Esophagus (tissue), 2 donors: ENCODE data around the gene FSTL5. TPM values are rescaled to one million over a fixed set of nuclear protein-coding genes. Genes with fewer than 3 reads are reported as not detected.

ENCODE experiments used
- H3K27ac ChIP-seq, 2 donors: one replicate each; pipeline ENCODE4 v1.5.1; 2013; ENCODE audit warnings: low read depth in 2 of 2, mild to moderate bottlenecking in 2 of 2, inconsistent platforms in 1 of 2, low read length in 1 of 2, moderate library complexity in 1 of 2
- H3K27me3 ChIP-seq, 2 donors: one replicate each; pipeline ENCODE4 v1.6.1; 2013; ENCODE audit warnings: low read length in 2 of 2, control low read depth in 1 of 2, mild to moderate bottlenecking in 1 of 2; ENCODE audit not compliant: insufficient read depth in 2 of 2, control insufficient read depth in 1 of 2
- H3K36me3 ChIP-seq, 2 donors: one replicate each; pipeline ENCODE4 v1.6.1; 2013; ENCODE audit warnings: low read length in 1 of 2; ENCODE audit not compliant: control insufficient read depth in 2 of 2, insufficient read depth in 2 of 2
- H3K4me1 ChIP-seq, 2 donors: one replicate each; pipeline ENCODE4 v1.6.1; 2013; ENCODE audit warnings: low read length in 1 of 2; ENCODE audit not compliant: control insufficient read depth in 2 of 2, insufficient read depth in 2 of 2
- H3K4me3 ChIP-seq, 2 donors: one replicate each; pipeline ENCODE4 v1.5.1; 2013; ENCODE audit warnings: low read length in 2 of 2, mild to moderate bottlenecking in 2 of 2, low read depth in 1 of 2, moderate library complexity in 1 of 2
- H3K9me3 ChIP-seq, 2 donors: one replicate each; pipeline ENCODE4 v1.6.1; 2013; ENCODE audit warnings: mild to moderate bottlenecking in 2 of 2, low read depth in 1 of 2, low read length in 1 of 2, moderate library complexity in 1 of 2; ENCODE audit not compliant: control insufficient read depth in 2 of 2, insufficient read depth in 1 of 2
- WGBS, 2 donors: extraction: QIAGEN DNeasy Blood & Tissue Kit; methylation state at CpG; one replicate each; pipeline ENCODE4 v1.1.7; 2013; 5-methylcytosine and 5-hydroxymethylcytosine counted together
- polyA plus RNA-seq, 2 donors: library from polyadenylated mRNA; stranded (reverse); fragments of 200-250 nt; gene quantifications; one replicate each; pipeline ENCODE4 v1.2.3, GENCODE V29; 2013
- donor health status: healthy with polysubstance abuse.
- donor health status: Bipolar disorder and iron deficiency.

Gene FSTL5
- polyA plus RNA-seq, 2 donors, result not detected

- H3K4me3 ChIP-seq, result no peak overlapping the region
- no peaks in the 10 kb centered on the region for H3K36me3 ChIP-seq
- H3K9me3 ChIP-seq, result no peaks in the 10 kb centered on the region
- H3K4me1 ChIP-seq, result no peaks in the 10 kb centered on the region
- no peaks in the 10 kb centered on the region for H3K27me3 ChIP-seq
- H3K27ac ChIP-seq, result no peak overlapping the region
These were observed 174.9 kb downstream of the FSTL5 start for GRCh38 chr4:161988946-161989345.

GRCh38 chr4:161987611-161988010, 176.2 kb downstream of the FSTL5 start:
- Histone ChIP-seq H3K27me3 (no peaks in the 10 kb centered on the region), H3K27ac (no peak overlapping the region), H3K4me1 (no peaks in the 10 kb centered on the region), H3K4me3 (no peak overlapping the region), H3K9me3 (no peaks in the 10 kb centered on the region), H3K36me3 (no peaks in the 10 kb centered on the region)
- 75 to 85% methylated on average over 1 of the region's 1 CpG for WGBS, 2 donors

- H3K36me3 ChIP-seq, result no peaks in the 10 kb centered on the region
- H3K4me1 ChIP-seq, result no peaks in the 10 kb centered on the region
- no peaks in the 10 kb centered on the region for H3K9me3 ChIP-seq
- no peak overlapping the region for H3K27ac ChIP-seq
- 57 to 59% methylated on average over 2 of the region's 2 CpGs for WGBS, 2 donors
- no peaks in the 10 kb centered on the region for H3K27me3 ChIP-seq
- no peak overlapping the region for H3K4me3 ChIP-seq
These were observed 211.4 kb downstream of the FSTL5 start for GRCh38 chr4:161952382-161952781.

DNA sequence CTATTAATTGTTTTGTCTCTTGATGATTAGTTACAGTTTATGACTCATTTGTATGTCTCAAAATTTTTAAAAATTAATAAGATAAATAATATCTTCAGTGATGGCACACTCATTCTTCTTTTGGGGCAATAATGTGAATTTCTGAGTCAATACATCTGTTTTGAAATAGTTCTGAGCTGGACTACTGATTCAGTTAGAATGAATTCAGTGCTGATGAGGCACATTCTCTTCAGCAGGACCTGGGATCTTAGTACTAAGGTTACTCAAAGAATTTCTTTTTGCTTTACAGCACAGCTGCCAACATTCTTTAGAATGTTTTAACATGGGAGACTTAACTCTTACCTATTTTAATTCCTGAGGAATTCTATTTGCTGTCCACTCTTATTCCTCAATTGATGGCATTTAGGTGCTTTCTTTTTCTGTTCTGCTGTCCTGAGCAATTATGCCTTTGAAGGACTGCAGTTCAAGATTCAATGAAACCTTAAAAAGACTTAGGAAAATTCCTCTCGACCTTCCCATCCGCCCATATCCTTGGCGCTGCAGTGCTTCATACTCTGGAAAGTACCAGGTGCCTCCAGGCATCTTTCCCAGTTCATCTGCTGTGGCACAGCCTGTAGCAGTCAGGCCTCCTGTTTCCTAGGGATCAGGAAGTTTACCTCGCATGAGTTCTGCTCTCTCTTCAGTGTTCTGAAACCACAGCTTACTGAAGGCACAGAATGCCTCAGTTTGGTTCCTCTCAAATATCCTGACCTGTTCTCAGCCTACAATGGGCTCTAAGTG, 213.7 kb downstream of the FSTL5 start:
- no peaks in the 10 kb centered on the region for H3K4me1 ChIP-seq

GRCh38 chr4:161948026-161948770, 215.6 kb downstream of the FSTL5 start:
- Histone ChIP-seq H3K4me3 (no peak overlapping the region), H3K4me1 (no peaks in the 10 kb centered on the region), H3K36me3 (no peaks in the 10 kb centered on the region), H3K9me3 (no peaks in the 10 kb centered on the region), H3K27me3 (no peaks in the 10 kb centered on the region), H3K27ac (no peak overlapping the region)
- WGBS, 2 donors, result 90% methylated on average over 6 of the region's 6 CpGs

More for the DNA sequence above, 213.7 kb downstream of the FSTL5 start:
- H3K27ac ChIP-seq, result no peak overlapping the region
- WGBS, 2 donors, result 78 to 80% methylated on average over 4 of the region's 4 CpGs
- H3K4me3 ChIP-seq, result no peak overlapping the region
- no peaks in the 10 kb centered on the region for H3K9me3 ChIP-seq
- no peaks in the 10 kb centered on the region for H3K36me3 ChIP-seq
- no peaks in the 10 kb centered on the region for H3K27me3 ChIP-seq

DNA sequence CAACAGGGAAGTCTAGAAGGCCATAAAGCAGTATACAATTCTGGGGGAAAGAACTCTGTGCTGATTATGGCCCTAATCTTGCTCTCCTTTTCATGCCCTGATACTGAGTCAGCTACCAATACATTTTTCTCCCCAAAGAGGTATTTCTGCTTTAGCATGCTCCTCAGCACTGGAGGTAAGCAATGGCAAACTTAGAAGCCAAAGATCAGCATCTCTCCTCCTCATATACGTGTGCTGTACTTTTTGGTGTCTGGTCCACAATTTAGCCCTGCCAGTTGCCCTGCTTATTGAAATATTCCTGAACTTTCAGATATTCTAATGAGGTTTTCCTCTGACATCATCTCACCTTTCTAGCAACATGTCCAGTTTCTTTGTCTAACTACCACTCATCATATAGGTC, 226.2 kb downstream of the FSTL5 start:
- WGBS, 2 donors, result 74 to 83% methylated on average over 1 of the region's 1 CpG
- H3K4me1 ChIP-seq, result no peaks in the 10 kb centered on the region
- no peaks in the 10 kb centered on the region for H3K27me3 ChIP-seq
- no peak overlapping the region for H3K27ac ChIP-seq
- H3K36me3 ChIP-seq, result no peaks in the 10 kb centered on the region
- no peak overlapping the region for H3K4me3 ChIP-seq
- H3K9me3 ChIP-seq, result no peaks in the 10 kb centered on the region

DNA sequence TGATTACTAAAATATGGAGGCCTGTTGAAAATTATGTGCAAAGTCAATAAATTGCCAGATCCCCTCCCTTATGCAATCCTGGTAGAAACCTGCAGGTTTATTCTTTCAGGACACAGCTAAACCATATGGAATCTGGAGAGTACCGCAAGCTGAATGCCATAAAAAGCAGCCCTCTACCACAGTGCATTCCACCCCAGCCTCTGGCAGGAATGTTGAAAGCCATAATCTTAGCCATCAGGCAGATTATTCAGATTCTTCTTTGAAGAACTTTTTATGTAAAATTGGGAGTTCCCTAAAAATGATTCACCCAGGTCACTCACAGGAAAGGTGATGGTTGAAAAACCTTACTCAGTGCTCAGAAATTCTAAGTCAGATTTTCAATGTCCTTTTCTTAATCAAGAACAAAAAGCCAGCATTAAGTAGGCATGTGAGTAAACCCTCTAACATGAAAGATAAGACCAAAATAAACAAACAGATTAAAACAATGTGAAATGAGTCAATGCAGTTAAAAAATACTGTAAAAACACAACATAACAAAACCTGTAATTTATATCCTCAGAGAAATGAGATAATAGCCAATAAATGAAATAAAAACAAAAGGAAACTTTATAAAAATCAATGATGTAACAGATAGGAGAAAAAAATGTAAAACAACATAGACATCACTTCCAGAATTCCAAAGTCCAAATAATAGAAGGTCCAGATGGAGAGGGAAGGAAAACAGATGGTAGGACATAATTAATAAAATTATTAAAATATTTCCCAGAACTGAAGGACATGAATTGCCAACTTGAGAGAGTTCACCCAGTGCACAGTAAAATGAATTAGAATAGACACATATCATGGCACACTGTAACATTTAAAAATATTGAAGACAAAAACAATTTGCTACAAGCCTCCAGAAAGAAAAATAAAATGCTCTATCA, 226.9 kb downstream of the FSTL5 start:
- no peak overlapping the region for H3K4me3 ChIP-seq
- 67 to 78% methylated on average over 1 of the region's 1 CpG for WGBS, 2 donors
- no peaks in the 10 kb centered on the region for H3K36me3 ChIP-seq
- H3K27ac ChIP-seq, result no peak overlapping the region
- no peaks in the 10 kb centered on the region for H3K9me3 ChIP-seq
- H3K27me3 ChIP-seq, result no peaks in the 10 kb centered on the region
- no peaks in the 10 kb centered on the region for H3K4me1 ChIP-seq

GRCh38 chr4:161931089-161931488, 232.7 kb downstream of the FSTL5 start:
- 53 to 61% methylated on average over 1 of the region's 1 CpG for WGBS, 2 donors
- H3K9me3 ChIP-seq, result no peaks in the 10 kb centered on the region

GRCh38 chr4:161929956-161930355, 233.8 kb downstream of the FSTL5 start:
- H3K27me3 ChIP-seq, result no peaks in the 10 kb centered on the region
- no peak overlapping the region for H3K4me3 ChIP-seq
- H3K36me3 ChIP-seq, result no peaks in the 10 kb centered on the region
- no peaks in the 10 kb centered on the region for H3K4me1 ChIP-seq
- no peaks in the 10 kb centered on the region for H3K9me3 ChIP-seq
- H3K27ac ChIP-seq, result no peak overlapping the region

More at GRCh38 chr4:161931089-161931488, 232.7 kb downstream of the FSTL5 start:
- Histone ChIP-seq H3K4me3 (no peak overlapping the region), H3K4me1 (no peaks in the 10 kb centered on the region), H3K36me3 (no peaks in the 10 kb centered on the region), H3K27me3 (no peaks in the 10 kb centered on the region), H3K27ac (no peak overlapping the region)
